K562 (cell line): ENCODE data around the gene WFDC11.

ENCODE experiments used
- EP300 ChIP-seq: IDR thresholded peaks from 2 replicates; pipeline ENCODE4 v1.6.1; 2012; ENCODE audit warnings: low read length, improper control_type of control experiment
- EZH2 ChIP-seq: IDR thresholded peaks from 2 replicates; pipeline ENCODE4 v1.6.1; 2012; ENCODE audit warnings: low read depth, mild to moderate bottlenecking, inconsistent platforms, low read length, borderline replicate concordance
- SIN3B ChIP-seq: fragments of 450-650 bp; IDR thresholded peaks from 2 replicates; pipeline ENCODE4 v1.6.1; 2017; ENCODE audit warnings: low read depth, mild to moderate bottlenecking, moderate library complexity
- YY1 ChIP-seq, 3 experiments: IDR thresholded peaks; 2 replicates each; pipeline ENCODE4 v1.6.1; 2011; ENCODE audit warnings: low read length in 2 of 3, mild to moderate bottlenecking in 2 of 3, moderate library complexity in 2 of 3, borderline replicate concordance in 1 of 3, control low read depth in 1 of 3, low read depth in 1 of 3; ENCODE audit not compliant: insufficient read depth in 3 of 3, insufficient replicate concordance in 2 of 3, control insufficient read depth in 1 of 3, insufficient read length in 1 of 3; ENCODE audit errors: extremely low read depth in 1 of 3
- ZNF561 ChIP-seq: fragments of 450-650 bp; formaldehyde crosslinking; conservative IDR thresholded peaks from 2 replicates; pipeline ENCODE4 v1.4.0; 2020; ENCODE audit warnings: mild to moderate bottlenecking, moderate library complexity
- TF ChIP-seq, protein P1 (sequence below): sonication (generic); formaldehyde crosslinking; IDR thresholded peaks from 2 replicates; pipeline ENCODE4 v1.8.0; 2023; ENCODE audit warnings: mild to moderate bottlenecking, missing genetic modification reagents

DNA sequence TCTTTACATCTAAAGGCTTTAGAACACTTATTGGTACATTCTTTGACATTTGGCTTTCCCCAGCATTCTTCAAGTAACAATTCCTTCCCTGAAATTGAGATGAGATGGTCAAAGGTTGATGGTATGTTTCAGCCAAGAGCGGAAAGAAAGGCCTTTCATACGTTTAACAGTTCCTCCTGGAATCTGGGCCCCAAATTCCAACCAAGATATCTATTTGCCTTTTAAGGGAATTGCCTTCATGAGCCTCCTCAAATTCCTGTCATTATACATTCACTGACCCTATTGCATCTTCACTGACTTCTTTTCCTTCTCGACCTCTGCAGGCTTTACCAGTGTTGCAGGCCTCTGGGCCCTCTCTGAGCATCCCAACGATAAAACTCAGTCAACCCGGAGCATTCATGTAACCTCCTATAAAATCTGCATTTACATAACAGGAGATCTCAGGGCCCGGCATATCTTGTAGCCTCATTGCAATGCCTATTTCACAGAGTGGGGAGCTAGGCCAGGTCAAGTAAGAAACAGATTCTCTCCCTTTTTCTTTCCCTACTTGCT, 20.7 kb downstream of the WFDC11 start:
- TF ChIP-seq, protein P1, sequence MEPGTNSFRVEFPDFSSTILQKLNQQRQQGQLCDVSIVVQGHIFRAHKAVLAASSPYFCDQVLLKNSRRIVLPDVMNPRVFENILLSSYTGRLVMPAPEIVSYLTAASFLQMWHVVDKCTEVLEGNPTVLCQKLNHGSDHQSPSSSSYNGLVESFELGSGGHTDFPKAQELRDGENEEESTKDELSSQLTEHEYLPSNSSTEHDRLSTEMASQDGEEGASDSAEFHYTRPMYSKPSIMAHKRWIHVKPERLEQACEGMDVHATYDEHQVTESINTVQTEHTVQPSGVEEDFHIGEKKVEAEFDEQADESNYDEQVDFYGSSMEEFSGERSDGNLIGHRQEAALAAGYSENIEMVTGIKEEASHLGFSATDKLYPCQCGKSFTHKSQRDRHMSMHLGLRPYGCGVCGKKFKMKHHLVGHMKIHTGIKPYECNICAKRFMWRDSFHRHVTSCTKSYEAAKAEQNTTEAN (CRISPR knock-in tag), result no peak
- TF ChIP-seq EP300 (no peak), ZNF561 (CRISPR knock-in tag) (no peak), EZH2 (no peak), YY1 (IDR thresholded peaks at IDR 0.05; ENCODE audit: borderline replicate concordance in 1 of 3, control insufficient read depth in 1 of 3, extremely low read depth in 1 of 3, insufficient read depth in 3 of 3, insufficient read length in 1 of 3, insufficient replicate concordance in 2 of 3, low read depth in 1 of 3, low read length in 2 of 3) (no peak), SIN3B (no peak)
